ENCODE measurements around the gene DUSP10.

GRCh38 chr1:221775206-221775605, 33.3 kb upstream of the DUSP10 start:
- TF ChIP-seq CTCF (IDR thresholded peaks at IDR 0.05) (no peak), EP300 (IDR thresholded peaks at IDR 0.05) (no peak), POLR2A (IDR thresholded peaks at IDR 0.05) (no peak)

All from stomach (tissue), 4 donors.